GM23338 (cell line): ENCODE data around the gene PPP2R5C.

Experiments
- CREB1 ChIP-seq: fragments of 250-450 bp; sonication (Bioruptor Pico); IDR thresholded peaks from 2 replicates; pipeline ENCODE4 v1.5.0; 2020; ENCODE audit warnings: low read depth, mild to moderate bottlenecking, moderate library complexity
- CTCF ChIP-seq, 2 experiments: fragments of 200-600 bp in 1 of 2; sonication (generic) in 1 of 2; conservative IDR thresholded peaks; 2 replicates each; pipeline versions ENCODE4 v1.5.1 to v1.6.1; 2016 to 2017; ENCODE audit warnings: antibody characterized with exemption in 2 of 2, low read depth in 2 of 2, mild to moderate bottlenecking in 2 of 2, moderate library complexity in 1 of 2
- EZH2phosphoT487 ChIP-seq: fragments of 200-600 bp; sonication (generic); IDR thresholded peaks from one replicate; pipeline ENCODE4 v1.8.1; 2018; ENCODE audit warnings: antibody characterized with exemption; ENCODE audit not compliant: unreplicated experiment
- JUNB ChIP-seq: IDR thresholded peaks from one replicate; pipeline ENCODE4 v1.6.1; 2016; ENCODE audit warnings: antibody characterized with exemption; ENCODE audit not compliant: unreplicated experiment
- NANOG ChIP-seq: IDR thresholded peaks from 2 replicates; pipeline ENCODE4 v1.6.1; 2016; ENCODE audit warnings: antibody characterized with exemption, borderline replicate concordance
- POLR2AphosphoS5 ChIP-seq: IDR thresholded peaks from 2 replicates; pipeline ENCODE4 v1.6.1; 2016; ENCODE audit warnings: antibody characterized with exemption, low read depth
- ZNF462 ChIP-seq: fragments of 250-450 bp; sonication (Bioruptor Pico); IDR thresholded peaks from 2 replicates; pipeline ENCODE4 v1.5.0; 2020; ENCODE audit warnings: mild to moderate bottlenecking, moderate library complexity

- TF ChIP-seq EZH2phosphoT487 (no peak), CTCF (conservative IDR thresholded peaks at IDR 0.05; ENCODE audit: low read depth in 2 of 2) (no peak), POLR2AphosphoS5 (no peak), JUNB (no peak), CREB1 (CRISPR knock-in tag) (no peak), NANOG (no peak), ZNF462 (CRISPR knock-in tag) (no peak)
Measured at GRCh38 chr14:101839236-101839635, 77.7 kb downstream of the PPP2R5C start.
